Erythroblast (primary cell): ENCODE measurements around the gene ZNF716.

Experiments
- GATA1 ChIP-seq: IDR thresholded peaks from 2 replicates; pipeline ENCODE4 v1.6.1; 2011; ENCODE audit warnings: low read depth, mild to moderate bottlenecking, control low read depth, low read length, moderate library complexity
- POLR2A ChIP-seq: IDR thresholded peaks from 2 replicates; pipeline ENCODE4 v1.6.1; 2011; ENCODE audit warnings: mild to moderate bottlenecking, low read length

GRCh38 chr7:57423768-57424167 lies 26.2 kb upstream of the ZNF716 start:
- TF ChIP-seq POLR2A (no peak), GATA1 (no peak)
